HCT116 (cell line): Measurements from ENCODE around the gene AMOTL1. TPM values are rescaled to one million over a fixed set of nuclear protein-coding genes. Genes with fewer than 3 reads are reported as not detected.

ENCODE experiments used
- ATAC-seq: fragments of 200-7000 bp; cut with Tn5 transposase; 2 replicates; pipeline ENCODE4 v1.9.1; 2020; ENCODE audit warnings: mild to moderate bottlenecking, moderate library complexity
- BruUV-seq: library from RNA; stranded (reverse); fragments of 400-500 nt; replicated peaks from 2 replicates; lab custom pipeline; 2021; lab: Mats Ljungman, UMichigan
- CTCF ChIA-PET: fragments of 300-600 bp; sonication (Branson Sonifier 250); formaldehyde crosslinking; loops from one replicate; lab custom pipeline; 2021; ENCODE audit warnings: antibody characterized with exemption; lab: Charles Lee
- POLR2A ChIA-PET: fragments of 300-600, 350-600 bp; sonication (Branson Sonifier 250); formaldehyde crosslinking; loops from one replicate; lab custom pipeline; 2021; ENCODE audit warnings: antibody characterized with exemption; lab: Charles Lee
- RAD21 ChIA-PET, 2 experiments: fragments of 300-600 bp; sonication (Branson Sonifier 250); formaldehyde crosslinking; loops; one replicate each; lab custom pipeline; 2023; ENCODE audit warnings: low total read pairs in 2 of 2; ENCODE audit not compliant: uncharacterized antibody in 2 of 2, unreplicated experiment in 2 of 2, low non-redundant PET in 1 of 2; lab: Charles Lee
- DNase-seq: peaks from one replicate; pipeline ENCODE4 v3.0.0-alpha.2; 2010; ENCODE audit warnings: low read depth, low spot score
- H2AFZ ChIP-seq: fragments of 200-600 bp; shearing (Covaris generic), sonication (generic); 2 replicates; pipeline ENCODE4 v1.6.1; 2017; ENCODE audit warnings: low read depth, mixed run types, mixed read lengths, antibody characterized with exemption, low read length; ENCODE audit not compliant: poor library complexity, severe bottlenecking
- H3K27ac ChIP-seq: 2 replicates; pipeline ENCODE4 v1.5.1; 2012; ENCODE audit warnings: low read depth, low read length
- H3K27me3 ChIP-seq: fragments of 200-600 bp; sonication (generic); 2 replicates; pipeline ENCODE4 v1.6.1; 2016; ENCODE audit warnings: mixed run types, low read length, mixed read lengths; ENCODE audit not compliant: insufficient read depth
- H3K36me3 ChIP-seq, 2 experiments: fragments of 200-500 bp in 1 of 2; fragments of 200-600 bp in 1 of 2; sonication (Bioruptor generic) in 1 of 2; sonication (generic) in 1 of 2; 2 replicates each; pipeline versions ENCODE4 v1.5.1 to v1.6.1; 2014 to 2016; ENCODE audit warnings: low read length in 2 of 2, inconsistent platforms in 1 of 2, mixed read lengths in 1 of 2, mixed run types in 1 of 2; ENCODE audit not compliant: insufficient read depth in 2 of 2, control insufficient read depth in 1 of 2
- H3K4me1 ChIP-seq, 2 experiments: fragments of 200-600 bp in 1 of 2; sonication (generic) in 1 of 2; 2 replicates each; pipeline versions ENCODE4 v1.5.1 to v1.6.1; 2012 to 2017; ENCODE audit warnings: low read length in 2 of 2, inconsistent platforms in 1 of 2, mild to moderate bottlenecking in 1 of 2, mixed read lengths in 1 of 2, mixed run types in 1 of 2, moderate library complexity in 1 of 2; ENCODE audit not compliant: insufficient read depth in 2 of 2, control insufficient read depth in 1 of 2
- H3K4me2 ChIP-seq: fragments of 200-600 bp; sonication (generic); 2 replicates; pipeline ENCODE4 v1.6.1; 2017; ENCODE audit warnings: mixed run types, low read length, mixed read lengths
- H3K4me3 ChIP-seq, 2 experiments: fragments of 200-600 bp in 1 of 2; sonication (generic) in 1 of 2; replicated peaks in 1 of 2; 2 replicates each; pipeline ENCODE4 v1.5.1; 2011 to 2016; ENCODE audit warnings: low read length in 2 of 2, control low read depth in 1 of 2, low read depth in 1 of 2, mild to moderate bottlenecking in 1 of 2, mixed read lengths in 1 of 2, mixed run types in 1 of 2
- H3K79me2 ChIP-seq: fragments of 200-600 bp; sonication (generic); 2 replicates; pipeline ENCODE4 v1.6.1; 2017; ENCODE audit warnings: mild to moderate bottlenecking, mixed run types, low read length, moderate library complexity, mixed read lengths; ENCODE audit not compliant: insufficient read depth
- H3K9ac ChIP-seq: fragments of 200-600 bp; sonication (generic); 2 replicates; pipeline ENCODE4 v1.6.1; 2016; ENCODE audit warnings: low read length, mixed read lengths
- H3K9me2 ChIP-seq: fragments of 200-600 bp; sonication (generic), shearing (Covaris generic); 2 replicates; pipeline ENCODE4 v1.6.1; 2017; ENCODE audit warnings: mixed run types, mild to moderate bottlenecking, moderate library complexity; ENCODE audit not compliant: insufficient read depth
- H3K9me3 ChIP-seq, 2 experiments: fragments of 200-500 bp in 1 of 2; fragments of 200-600 bp in 1 of 2; sonication (Bioruptor generic) in 1 of 2; sonication (generic) in 1 of 2; 2 replicates each; pipeline ENCODE4 v1.6.1; 2014 to 2017; ENCODE audit warnings: low read length in 2 of 2, mixed read lengths in 2 of 2, inconsistent platforms in 1 of 2, low read depth in 1 of 2, mild to moderate bottlenecking in 1 of 2, mixed run types in 1 of 2, moderate library complexity in 1 of 2; ENCODE audit not compliant: control insufficient read depth in 1 of 2, insufficient read depth in 1 of 2
- H4K20me1 ChIP-seq: fragments of 200-600 bp; sonication (generic), shearing (Covaris generic); 2 replicates; pipeline ENCODE4 v1.6.1; 2017; ENCODE audit warnings: mixed run types, mild to moderate bottlenecking, moderate library complexity; ENCODE audit not compliant: insufficient read depth
- ATF3 ChIP-seq: IDR thresholded peaks from 2 replicates; pipeline ENCODE4 v1.6.1; 2012
- CBX3 ChIP-seq: IDR thresholded peaks from 2 replicates; pipeline ENCODE4 v1.6.1; 2012; ENCODE audit warnings: low read depth
- CTCF ChIP-seq, 3 experiments: fragments of 200-600 bp in 1 of 3; sonication (generic) in 1 of 3; IDR thresholded peaks in 2 of 3; conservative IDR thresholded peaks in 1 of 3; 2 replicates each; pipeline ENCODE4 v1.5.1; 2012 to 2017; ENCODE audit warnings: low read depth in 2 of 3, low read length in 2 of 3, antibody characterized with exemption in 1 of 3, borderline replicate concordance in 1 of 3, control low read depth in 1 of 3, mild to moderate bottlenecking in 1 of 3, mixed read lengths in 1 of 3, mixed run types in 1 of 3, moderate library complexity in 1 of 3; ENCODE audit not compliant: insufficient read depth in 1 of 3
- FOSL1 ChIP-seq: IDR thresholded peaks from 2 replicates; pipeline ENCODE4 v1.6.1; 2012; ENCODE audit warnings: low read depth
- POLR2A ChIP-seq: IDR thresholded peaks from 2 replicates; pipeline ENCODE4 v1.7.0; 2011; ENCODE audit warnings: borderline replicate concordance; ENCODE audit not compliant: insufficient read depth, insufficient read length; ENCODE audit errors: extremely low read depth
- REST ChIP-seq: IDR thresholded peaks from 2 replicates; pipeline ENCODE4 v1.6.1; 2012; ENCODE audit warnings: low read depth
- SP1 ChIP-seq: IDR thresholded peaks from 2 replicates; pipeline ENCODE4 v1.6.1; 2012; ENCODE audit warnings: low read depth
- TCF7L2 ChIP-seq: IDR thresholded peaks from 2 replicates; pipeline ENCODE4 v1.7.0; 2011; ENCODE audit warnings: borderline replicate concordance, inconsistent platforms; ENCODE audit not compliant: insufficient read depth, insufficient read length; ENCODE audit errors: extremely low read depth
- ZFX ChIP-seq: fragments of 450-650 bp; IDR thresholded peaks from 2 replicates; pipeline ENCODE4 v1.6.1; 2017
- intact Hi-C: fragments of 100-400 bp; cut with micrococcal nuclease; formaldehyde crosslinking; loops from 2 replicates; pipeline ENCODE4 v1.10.0; 2022
- total RNA-seq: library from RNA; stranded (reverse); gene quantifications from one replicate; pipeline ENCODE4 v1.2.1, GENCODE V29; 2021; ENCODE audit not compliant: unreplicated experiment
- TF ChIP-seq, protein P1 (sequence below): IDR thresholded peaks from 2 replicates; pipeline ENCODE4 v1.6.1; 2012

Gene AMOTL1
- total RNA-seq, 1 experiment from 2014 or later = 27.6 TPM

DNA sequence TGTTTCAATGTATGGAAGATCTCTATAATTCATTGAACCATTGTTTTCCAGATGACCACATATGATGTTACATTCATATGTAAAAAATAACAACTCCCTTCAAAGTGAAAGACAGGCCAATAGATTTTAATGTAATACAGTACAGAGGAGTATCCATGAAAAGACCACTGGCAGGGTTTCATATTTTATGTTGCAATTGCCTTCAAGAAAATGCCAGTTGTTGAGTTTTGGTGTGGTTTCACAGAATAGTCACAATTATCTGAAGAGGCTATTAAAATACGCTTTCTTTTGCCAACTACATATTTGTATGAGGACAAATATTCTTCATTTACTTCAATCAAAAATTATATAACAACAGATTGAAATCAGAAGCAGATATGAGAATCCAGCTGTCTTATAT lies 14.3 kb downstream of the AMOTL1 start:
- ChIA-PET RAD21 (no interaction called here), POLR2A (no interaction called here), CTCF (no interaction called here)
- Histone ChIP-seq H3K36me3 (no peaks in the 10 kb centered on the region), H3K27ac (no peak overlapping the region), H2AFZ (no peak overlapping the region), H3K4me2 (no peak overlapping the region), H3K4me1 (peaks cover 0 to 8% of the 10 kb centered on the region in 2 experiments; a peak in 2 of 4 replicates), H3K27me3 (no peaks in the 10 kb centered on the region), H3K79me2 (peaks cover 73% of the 10 kb centered on the region), H3K4me3 (no peak overlapping the region), H3K9me3 (no peaks in the 10 kb centered on the region), H3K9ac (no peak overlapping the region), H4K20me1 (no peaks in the 10 kb centered on the region; the same call in 1 of the 2 replicates), H3K9me2 (no peaks in the 10 kb centered on the region)
- no TSS peak for BruUV-seq
- intact Hi-C loops = loop anchor here (10.0 kb wide), 1 partner anchor 1642 kb away; no protein-coding TSS in a partner anchor
- no peak for DNase-seq
- TF ChIP-seq CBX3 (no peak), REST (no peak), SP1 (no peak), POLR2A (no peak), CTCF (IDR thresholded peaks at IDR 0.05 in 2 of 3, conservative IDR thresholded peaks at IDR 0.05 in 1 of 3; ENCODE audit: borderline replicate concordance in 1 of 3, insufficient read depth in 1 of 3, low read depth in 2 of 3, low read length in 2 of 3) (no peak), ATF3 (no peak), FOSL1 (no peak), ZFX (no peak), TCF7L2 (no peak)
- TF ChIP-seq, protein P1, sequence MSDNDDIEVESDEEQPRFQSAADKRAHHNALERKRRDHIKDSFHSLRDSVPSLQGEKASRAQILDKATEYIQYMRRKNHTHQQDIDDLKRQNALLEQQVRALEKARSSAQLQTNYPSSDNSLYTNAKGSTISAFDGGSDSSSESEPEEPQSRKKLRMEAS = no peak
- no peak for ATAC-seq
